ENCODE data around the gene DDX42.

The DDX42 gene

DNA sequence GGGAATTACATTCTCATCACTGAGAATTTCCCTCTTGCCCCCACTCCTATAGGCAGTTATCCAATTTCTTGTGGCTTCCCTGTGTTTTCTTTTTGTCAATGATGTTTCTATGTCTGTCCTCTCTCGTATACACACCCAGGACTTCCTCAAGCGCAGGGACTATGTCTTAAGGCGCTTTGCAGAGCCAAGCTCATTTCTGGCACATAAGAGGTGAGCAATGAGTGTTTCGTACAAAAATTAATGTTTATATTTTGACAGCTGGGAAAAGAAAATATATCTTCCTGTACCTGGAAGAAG lies 947 bp downstream of the DDX42 start:
- TF ChIP-seq, protein P1, sequence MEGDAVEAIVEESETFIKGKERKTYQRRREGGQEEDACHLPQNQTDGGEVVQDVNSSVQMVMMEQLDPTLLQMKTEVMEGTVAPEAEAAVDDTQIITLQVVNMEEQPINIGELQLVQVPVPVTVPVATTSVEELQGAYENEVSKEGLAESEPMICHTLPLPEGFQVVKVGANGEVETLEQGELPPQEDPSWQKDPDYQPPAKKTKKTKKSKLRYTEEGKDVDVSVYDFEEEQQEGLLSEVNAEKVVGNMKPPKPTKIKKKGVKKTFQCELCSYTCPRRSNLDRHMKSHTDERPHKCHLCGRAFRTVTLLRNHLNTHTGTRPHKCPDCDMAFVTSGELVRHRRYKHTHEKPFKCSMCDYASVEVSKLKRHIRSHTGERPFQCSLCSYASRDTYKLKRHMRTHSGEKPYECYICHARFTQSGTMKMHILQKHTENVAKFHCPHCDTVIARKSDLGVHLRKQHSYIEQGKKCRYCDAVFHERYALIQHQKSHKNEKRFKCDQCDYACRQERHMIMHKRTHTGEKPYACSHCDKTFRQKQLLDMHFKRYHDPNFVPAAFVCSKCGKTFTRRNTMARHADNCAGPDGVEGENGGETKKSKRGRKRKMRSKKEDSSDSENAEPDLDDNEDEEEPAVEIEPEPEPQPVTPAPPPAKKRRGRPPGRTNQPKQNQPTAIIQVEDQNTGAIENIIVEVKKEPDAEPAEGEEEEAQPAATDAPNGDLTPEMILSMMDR (IDR thresholded peaks at IDR 0.05; ENCODE audit: control insufficient read depth, extremely low read depth, insufficient read depth): no peak
- no peak for DNase-seq (ENCODE audit: low read depth)
- H3K4me3 ChIP-seq (ENCODE audit: low read depth, low read length): peak overlapping the region; percentile 100

GRCh38 chr17:63775420-63775819 lies 1.4 kb downstream of the DDX42 start:
- TF ChIP-seq, protein P1 (IDR thresholded peaks at IDR 0.05; ENCODE audit: control insufficient read depth, extremely low read depth, insufficient read depth): no peak
- DNase-seq (ENCODE audit: low read depth): no peak
- peak overlapping the region; percentile 100 for H3K4me3 ChIP-seq (ENCODE audit: low read depth, low read length)

- peak; percentile 83 for DNase-seq (ENCODE audit: low read depth)
- H3K4me3 ChIP-seq (ENCODE audit: low read depth, low read length): peak overlapping the region; percentile 36
- TF ChIP-seq, protein P1 (IDR thresholded peaks at IDR 0.05; ENCODE audit: control insufficient read depth, extremely low read depth, insufficient read depth): no peak
Measured at GRCh38 chr17:63780507-63780906, 6.5 kb downstream of the DDX42 start.

GRCh38 chr17:63780928-63781327 lies 7.0 kb downstream of the DDX42 start:
- DNase-seq (ENCODE audit: low read depth): no peak
- H3K4me3 ChIP-seq (ENCODE audit: low read depth, low read length): peak overlapping the region; percentile 36
- TF ChIP-seq, protein P1 (IDR thresholded peaks at IDR 0.05; ENCODE audit: control insufficient read depth, extremely low read depth, insufficient read depth): no peak

DNA sequence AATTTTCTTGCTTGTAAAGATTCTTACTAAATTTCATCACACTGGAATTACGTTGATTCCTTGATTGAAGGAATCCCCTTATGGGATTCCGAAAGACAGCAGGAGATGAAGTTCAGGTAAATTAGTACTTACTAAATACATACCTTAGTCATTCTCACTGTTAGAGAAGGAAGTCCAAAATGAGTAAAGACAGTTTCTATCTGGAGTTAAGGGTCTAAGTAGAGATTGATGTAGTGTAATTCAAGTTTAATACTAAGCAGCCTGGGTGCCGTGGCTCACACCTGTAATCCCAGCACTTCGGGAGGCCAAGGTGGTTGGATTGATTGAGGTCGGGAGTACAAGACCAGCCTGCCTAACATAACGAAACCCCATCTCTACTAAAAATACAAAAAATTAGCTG lies 9.6 kb downstream of the DDX42 start:
- no peak for DNase-seq (ENCODE audit: low read depth)
- TF ChIP-seq, protein P1 (IDR thresholded peaks at IDR 0.05; ENCODE audit: control insufficient read depth, extremely low read depth, insufficient read depth): no peak
- H3K4me3 ChIP-seq (ENCODE audit: low read depth, low read length): no peak overlapping the region

- DNase-seq (ENCODE audit: low read depth): no peak
- TF ChIP-seq, protein P1 (IDR thresholded peaks at IDR 0.05; ENCODE audit: control insufficient read depth, extremely low read depth, insufficient read depth): no peak
- H3K4me3 ChIP-seq (ENCODE audit: low read depth, low read length): no peak overlapping the region
Measured at GRCh38 chr17:63785556-63785955, 11.6 kb downstream of the DDX42 start.

GRCh38 chr17:63786117-63786516 lies 12.1 kb downstream of the DDX42 start:
- TF ChIP-seq, protein P1 (IDR thresholded peaks at IDR 0.05; ENCODE audit: control insufficient read depth, extremely low read depth, insufficient read depth): no peak
- no peak for DNase-seq (ENCODE audit: low read depth)
- no peak overlapping the region for H3K4me3 ChIP-seq (ENCODE audit: low read depth, low read length)
